ENCODE results near the gene HNF4A. TPM values are rescaled to one million over a fixed set of nuclear protein-coding genes. Genes with fewer than 3 reads are reported as not detected.

The HNF4A gene
- total and polyA plus RNA-seq, 2 of the 13 experiments (the other 11 are each of a cell fraction or from before 2014, with no cell fraction given) = 80.9 to 169 TPM

DNA sequence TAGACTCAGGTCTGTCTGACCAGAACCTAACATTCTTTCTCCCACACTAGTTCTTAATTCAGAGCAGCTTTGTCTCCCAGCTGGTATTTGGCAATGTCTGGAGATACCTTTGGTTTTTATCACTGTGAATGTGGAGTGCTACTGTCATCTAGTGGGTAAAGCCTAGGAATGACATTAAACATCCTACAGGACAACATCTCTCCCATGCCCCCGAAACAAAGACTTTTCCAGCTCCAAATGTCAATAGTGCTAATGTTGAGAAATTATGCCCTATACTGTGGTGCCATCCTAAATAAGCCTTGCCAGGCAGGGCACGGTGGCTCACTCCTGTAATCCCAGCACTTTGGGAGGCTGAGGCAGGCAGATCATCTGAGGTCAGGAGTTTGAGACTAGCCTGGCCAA lies 116.0 kb downstream of the HNF4A start (continued):
- TF ChIP-seq, protein P1, sequence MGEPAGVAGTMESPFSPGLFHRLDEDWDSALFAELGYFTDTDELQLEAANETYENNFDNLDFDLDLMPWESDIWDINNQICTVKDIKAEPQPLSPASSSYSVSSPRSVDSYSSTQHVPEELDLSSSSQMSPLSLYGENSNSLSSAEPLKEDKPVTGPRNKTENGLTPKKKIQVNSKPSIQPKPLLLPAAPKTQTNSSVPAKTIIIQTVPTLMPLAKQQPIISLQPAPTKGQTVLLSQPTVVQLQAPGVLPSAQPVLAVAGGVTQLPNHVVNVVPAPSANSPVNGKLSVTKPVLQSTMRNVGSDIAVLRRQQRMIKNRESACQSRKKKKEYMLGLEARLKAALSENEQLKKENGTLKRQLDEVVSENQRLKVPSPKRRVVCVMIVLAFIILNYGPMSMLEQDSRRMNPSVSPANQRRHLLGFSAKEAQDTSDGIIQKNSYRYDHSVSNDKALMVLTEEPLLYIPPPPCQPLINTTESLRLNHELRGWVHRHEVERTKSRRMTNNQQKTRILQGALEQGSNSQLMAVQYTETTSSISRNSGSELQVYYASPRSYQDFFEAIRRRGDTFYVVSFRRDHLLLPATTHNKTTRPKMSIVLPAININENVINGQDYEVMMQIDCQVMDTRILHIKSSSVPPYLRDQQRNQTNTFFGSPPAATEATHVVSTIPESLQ (CRISPR knock-in tag; conservative IDR thresholded peaks at IDR 0.05) = peak; percentile 48; the same call in 1 of the 2 replicates
- TF ChIP-seq, protein P2, sequence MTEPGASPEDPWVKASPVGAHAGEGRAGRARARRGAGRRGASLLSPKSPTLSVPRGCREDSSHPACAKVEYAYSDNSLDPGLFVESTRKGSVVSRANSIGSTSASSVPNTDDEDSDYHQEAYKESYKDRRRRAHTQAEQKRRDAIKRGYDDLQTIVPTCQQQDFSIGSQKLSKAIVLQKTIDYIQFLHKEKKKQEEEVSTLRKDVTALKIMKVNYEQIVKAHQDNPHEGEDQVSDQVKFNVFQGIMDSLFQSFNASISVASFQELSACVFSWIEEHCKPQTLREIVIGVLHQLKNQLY (CRISPR knock-in tag; IDR thresholded peaks at IDR 0.05) = no peak
- TF ChIP-seq SIX1 (CRISPR knock-in tag; IDR thresholded peaks at IDR 0.05; ENCODE audit: borderline replicate concordance) (peak; percentile 38; the same call in 1 of the 2 replicates), ELF1 (CRISPR knock-in tag; IDR thresholded peaks at IDR 0.05) (peak; percentile 33; the same call in 1 of the 2 replicates), KAT8 (CRISPR knock-in tag; IDR thresholded peaks at IDR 0.05) (peak; percentile 71; the same call in 1 of the 2 replicates), CEBPG (CRISPR knock-in tag; IDR thresholded peaks at IDR 0.05) (peak; percentile 92), TSC22D2 (CRISPR knock-in tag; IDR thresholded peaks at IDR 0.05; ENCODE audit: borderline replicate concordance) (peak; percentile 96; the same call in 1 of the 2 replicates), HNF4G (IDR thresholded peaks at IDR 0.05; ENCODE audit: borderline replicate concordance, low read depth, low read length) (no peak), HNF4G (CRISPR knock-in tag; IDR thresholded peaks at IDR 0.05; ENCODE audit: borderline replicate concordance, low read depth) (peak; percentile 34; the same call in 1 of the 2 replicates), TOE1 (CRISPR knock-in tag; IDR thresholded peaks at IDR 0.05) (0 out of 2 replicates have a peak, but pooled peaks have one; percentile 34), ZNF160 (CRISPR knock-in tag; IDR thresholded peaks at IDR 0.05) (peak; percentile 66; the same call in 1 of the 2 replicates), SIN3A (IDR thresholded peaks at IDR 0.05; ENCODE audit: borderline replicate concordance, low read depth, low read length) (no peak), KMT2A (CRISPR knock-in tag; IDR thresholded peaks at IDR 0.05) (peak; percentile 54; the same call in 1 of the 2 replicates), BCL6 (CRISPR knock-in tag; IDR thresholded peaks at IDR 0.05) (peak; percentile 56), TAF15 (IDR thresholded peaks at IDR 0.05; ENCODE audit: low read depth, low read length, poor library complexity, severe bottlenecking) (no peak), MLLT10 (CRISPR knock-in tag; IDR thresholded peaks at IDR 0.05) (no peak)
- TF ChIP-seq, protein P3, sequence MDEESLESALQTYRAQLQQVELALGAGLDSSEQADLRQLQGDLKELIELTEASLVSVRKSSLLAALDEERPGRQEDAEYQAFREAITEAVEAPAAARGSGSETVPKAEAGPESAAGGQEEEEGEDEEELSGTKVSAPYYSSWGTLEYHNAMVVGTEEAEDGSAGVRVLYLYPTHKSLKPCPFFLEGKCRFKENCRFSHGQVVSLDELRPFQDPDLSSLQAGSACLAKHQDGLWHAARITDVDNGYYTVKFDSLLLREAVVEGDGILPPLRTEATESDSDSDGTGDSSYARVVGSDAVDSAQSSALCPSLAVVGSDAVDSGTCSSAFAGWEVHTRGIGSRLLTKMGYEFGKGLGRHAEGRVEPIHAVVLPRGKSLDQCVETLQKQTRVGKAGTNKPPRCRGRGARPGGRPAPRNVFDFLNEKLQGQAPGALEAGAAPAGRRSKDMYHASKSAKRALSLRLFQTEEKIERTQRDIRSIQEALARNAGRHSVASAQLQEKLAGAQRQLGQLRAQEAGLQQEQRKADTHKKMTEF (CRISPR knock-in tag; IDR thresholded peaks at IDR 0.05) = peak; percentile 46; the same call in 1 of the 2 replicates
- TF ChIP-seq, protein P4, sequence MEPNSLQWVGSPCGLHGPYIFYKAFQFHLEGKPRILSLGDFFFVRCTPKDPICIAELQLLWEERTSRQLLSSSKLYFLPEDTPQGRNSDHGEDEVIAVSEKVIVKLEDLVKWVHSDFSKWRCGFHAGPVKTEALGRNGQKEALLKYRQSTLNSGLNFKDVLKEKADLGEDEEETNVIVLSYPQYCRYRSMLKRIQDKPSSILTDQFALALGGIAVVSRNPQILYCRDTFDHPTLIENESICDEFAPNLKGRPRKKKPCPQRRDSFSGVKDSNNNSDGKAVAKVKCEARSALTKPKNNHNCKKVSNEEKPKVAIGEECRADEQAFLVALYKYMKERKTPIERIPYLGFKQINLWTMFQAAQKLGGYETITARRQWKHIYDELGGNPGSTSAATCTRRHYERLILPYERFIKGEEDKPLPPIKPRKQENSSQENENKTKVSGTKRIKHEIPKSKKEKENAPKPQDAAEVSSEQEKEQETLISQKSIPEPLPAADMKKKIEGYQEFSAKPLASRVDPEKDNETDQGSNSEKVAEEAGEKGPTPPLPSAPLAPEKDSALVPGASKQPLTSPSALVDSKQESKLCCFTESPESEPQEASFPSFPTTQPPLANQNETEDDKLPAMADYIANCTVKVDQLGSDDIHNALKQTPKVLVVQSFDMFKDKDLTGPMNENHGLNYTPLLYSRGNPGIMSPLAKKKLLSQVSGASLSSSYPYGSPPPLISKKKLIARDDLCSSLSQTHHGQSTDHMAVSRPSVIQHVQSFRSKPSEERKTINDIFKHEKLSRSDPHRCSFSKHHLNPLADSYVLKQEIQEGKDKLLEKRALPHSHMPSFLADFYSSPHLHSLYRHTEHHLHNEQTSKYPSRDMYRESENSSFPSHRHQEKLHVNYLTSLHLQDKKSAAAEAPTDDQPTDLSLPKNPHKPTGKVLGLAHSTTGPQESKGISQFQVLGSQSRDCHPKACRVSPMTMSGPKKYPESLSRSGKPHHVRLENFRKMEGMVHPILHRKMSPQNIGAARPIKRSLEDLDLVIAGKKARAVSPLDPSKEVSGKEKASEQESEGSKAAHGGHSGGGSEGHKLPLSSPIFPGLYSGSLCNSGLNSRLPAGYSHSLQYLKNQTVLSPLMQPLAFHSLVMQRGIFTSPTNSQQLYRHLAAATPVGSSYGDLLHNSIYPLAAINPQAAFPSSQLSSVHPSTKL (CRISPR knock-in tag; IDR thresholded peaks at IDR 0.05) = peak; percentile 67; the same call in 1 of the 2 replicates
- TF ChIP-seq, protein P5, sequence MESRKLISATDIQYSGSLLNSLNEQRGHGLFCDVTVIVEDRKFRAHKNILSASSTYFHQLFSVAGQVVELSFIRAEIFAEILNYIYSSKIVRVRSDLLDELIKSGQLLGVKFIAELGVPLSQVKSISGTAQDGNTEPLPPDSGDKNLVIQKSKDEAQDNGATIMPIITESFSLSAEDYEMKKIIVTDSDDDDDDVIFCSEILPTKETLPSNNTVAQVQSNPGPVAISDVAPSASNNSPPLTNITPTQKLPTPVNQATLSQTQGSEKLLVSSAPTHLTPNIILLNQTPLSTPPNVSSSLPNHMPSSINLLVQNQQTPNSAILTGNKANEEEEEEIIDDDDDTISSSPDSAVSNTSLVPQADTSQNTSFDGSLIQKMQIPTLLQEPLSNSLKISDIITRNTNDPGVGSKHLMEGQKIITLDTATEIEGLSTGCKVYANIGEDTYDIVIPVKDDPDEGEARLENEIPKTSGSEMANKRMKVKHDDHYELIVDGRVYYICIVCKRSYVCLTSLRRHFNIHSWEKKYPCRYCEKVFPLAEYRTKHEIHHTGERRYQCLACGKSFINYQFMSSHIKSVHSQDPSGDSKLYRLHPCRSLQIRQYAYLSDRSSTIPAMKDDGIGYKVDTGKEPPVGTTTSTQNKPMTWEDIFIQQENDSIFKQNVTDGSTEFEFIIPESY (CRISPR knock-in tag; IDR thresholded peaks at IDR 0.05) = peak; percentile 45; the same call in 1 of the 2 replicates
- TF ChIP-seq, protein P6, sequence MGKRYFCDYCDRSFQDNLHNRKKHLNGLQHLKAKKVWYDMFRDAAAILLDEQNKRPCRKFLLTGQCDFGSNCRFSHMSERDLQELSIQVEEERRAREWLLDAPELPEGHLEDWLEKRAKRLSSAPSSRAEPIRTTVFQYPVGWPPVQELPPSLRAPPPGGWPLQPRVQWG (CRISPR knock-in tag; IDR thresholded peaks at IDR 0.05; ENCODE audit: borderline replicate concordance, low read depth) = no peak
